Large intestine (tissue), 3 donors: Measurements from ENCODE around the gene CDC20B. TPM values are rescaled to one million over a fixed set of nuclear protein-coding genes. Genes with fewer than 3 reads are reported as not detected.

ENCODE experiments used
- DNase-seq, 2 donors: peaks; one replicate each; pipeline versions ENCODE4 v3.0.0 to v3.0.0-alpha.2; 2013
- H3K27ac ChIP-seq: one replicate; pipeline ENCODE4 v1.5.1; 2013; ENCODE audit warnings: low read length
- H3K27me3 ChIP-seq: 2 replicates; pipeline ENCODE4 v1.6.1; 2013; ENCODE audit warnings: low read length; ENCODE audit not compliant: control insufficient read depth, insufficient read depth
- H3K36me3 ChIP-seq: 2 replicates; pipeline ENCODE4 v1.6.1; 2013; ENCODE audit warnings: low read length; ENCODE audit not compliant: control insufficient read depth, insufficient read depth
- H3K4me1 ChIP-seq: one replicate; pipeline ENCODE4 v1.6.1; 2013; ENCODE audit warnings: low read length; ENCODE audit not compliant: control insufficient read depth, insufficient read depth
- H3K4me3 ChIP-seq: one replicate; pipeline ENCODE4 v1.5.1; 2013; ENCODE audit warnings: low read length
- H3K9me3 ChIP-seq: one replicate; pipeline ENCODE4 v1.6.1; 2013; ENCODE audit warnings: mild to moderate bottlenecking, low read depth, low read length, moderate library complexity; ENCODE audit not compliant: control insufficient read depth
- WGBS: methylation state at CpG from one replicate; pipeline ENCODE4 v1.1.5; 2013; ENCODE audit warnings: low lambda C conversion rate; ENCODE audit not compliant: insufficient coverage; 5-methylcytosine and 5-hydroxymethylcytosine counted together
- polyA plus RNA-seq: library from polyadenylated mRNA; unstranded; fragments of 120-200 nt; gene quantifications from one replicate; pipeline ENCODE4 v1.2.1, GENCODE V29; 2013

The CDC20B gene
- polyA plus RNA-seq, 1 donor = 0.15 TPM

- peaks cover 22% of the 10 kb centered on the region for H3K27me3 ChIP-seq
- DNase-seq = peak in 1 of 2 donors; percentile 27
- H3K36me3 ChIP-seq = no peaks in the 10 kb centered on the region
- 0% methylated on average over 1 of the region's 4 CpGs for WGBS
- no peak overlapping the region for H3K27ac ChIP-seq
- H3K4me1 ChIP-seq = no peaks in the 10 kb centered on the region
- H3K9me3 ChIP-seq = no peaks in the 10 kb centered on the region
- H3K4me3 ChIP-seq = no peak overlapping the region
These were observed 14.4 kb upstream of the CDC20B start for GRCh38 chr5:55187370-55187769.

- Histone ChIP-seq H3K4me3 (no peak overlapping the region), H3K27me3 (peaks cover 61% of the 10 kb centered on the region), H3K9me3 (peaks cover 3% of the 10 kb centered on the region), H3K4me1 (peaks cover 11% of the 10 kb centered on the region), H3K27ac (no peak overlapping the region), H3K36me3 (no peaks in the 10 kb centered on the region)
- 50% methylated on average over 1 of the region's 1 CpG for WGBS
- DNase-seq = no peak
These were observed 7.0 kb upstream of the CDC20B start for GRCh38 chr5:55180016-55180415.

- Histone ChIP-seq H3K36me3 (no peaks in the 10 kb centered on the region), H3K9me3 (peaks cover 3% of the 10 kb centered on the region), H3K27ac (no peak overlapping the region), H3K4me1 (peaks cover 25% of the 10 kb centered on the region), H3K27me3 (peaks cover 68% of the 10 kb centered on the region), H3K4me3 (no peak overlapping the region)
- 0% methylated on average over 1 of the region's 2 CpGs for WGBS
- no peak for DNase-seq
These were observed 4.1 kb upstream of the CDC20B start for GRCh38 chr5:55177078-55177477.

GRCh38 chr5:55176176-55176818 is 3.3 kb upstream of the CDC20B start:
- peaks cover 25% of the 10 kb centered on the region for H3K4me1 ChIP-seq
- 0% methylated on average over 1 of the region's 44 CpGs for WGBS
- H3K36me3 ChIP-seq = no peaks in the 10 kb centered on the region
- H3K9me3 ChIP-seq = peaks cover 3% of the 10 kb centered on the region
- DNase-seq = peak; percentile 51 to 82
- no peak overlapping the region for H3K27ac ChIP-seq
- H3K27me3 ChIP-seq = peaks cover 66% of the 10 kb centered on the region
- peak overlapping the region; percentile 31 for H3K4me3 ChIP-seq

- no peaks in the 10 kb centered on the region for H3K36me3 ChIP-seq
- H3K9me3 ChIP-seq = peaks cover 3% of the 10 kb centered on the region
- peaks cover 66% of the 10 kb centered on the region for H3K27me3 ChIP-seq
- WGBS = 0% methylated on average over 6 of the region's 7 CpGs
- no peak overlapping the region for H3K27ac ChIP-seq
- peak overlapping the region; percentile 11 for H3K4me3 ChIP-seq
- DNase-seq = no peak
- peaks cover 25% of the 10 kb centered on the region for H3K4me1 ChIP-seq
These were observed 2.8 kb upstream of the CDC20B start for GRCh38 chr5:55175781-55176175.

GRCh38 chr5:55173687-55174230 is 782 bp upstream of the CDC20B start:
- WGBS = no CpG with 5 or more reads among the region's 8 CpGs
- Histone ChIP-seq H3K27ac (no peak overlapping the region), H3K27me3 (peaks cover 57% of the 10 kb centered on the region), H3K9me3 (peaks cover 3% of the 10 kb centered on the region), H3K4me1 (peaks cover 25% of the 10 kb centered on the region), H3K4me3 (peak overlapping the region; percentile 19), H3K36me3 (no peaks in the 10 kb centered on the region)
- DNase-seq = no peak

GRCh38 chr5:55172051-55172899 is 702 bp downstream of the CDC20B start:
- WGBS = no CpG with 5 or more reads among the region's 15 CpGs
- Histone ChIP-seq H3K4me3 (peak overlapping the region; percentile 39), H3K4me1 (peaks cover 25% of the 10 kb centered on the region), H3K27ac (no peak overlapping the region), H3K36me3 (no peaks in the 10 kb centered on the region), H3K9me3 (no peaks in the 10 kb centered on the region), H3K27me3 (peaks cover 43% of the 10 kb centered on the region)
- peak; percentile 68 to 70 for DNase-seq

- Histone ChIP-seq H3K27me3 (peaks cover 35% of the 10 kb centered on the region), H3K4me3 (no peak overlapping the region), H3K27ac (no peak overlapping the region), H3K9me3 (no peaks in the 10 kb centered on the region), H3K36me3 (no peaks in the 10 kb centered on the region), H3K4me1 (peaks cover 22% of the 10 kb centered on the region)
- DNase-seq = no peak
- WGBS = no CpG with 5 or more reads among the region's 2 CpGs
These were observed 1.5 kb downstream of the CDC20B start for GRCh38 chr5:55171471-55171870.

- Histone ChIP-seq H3K4me3 (no peak overlapping the region), H3K27me3 (no peaks in the 10 kb centered on the region), H3K36me3 (no peaks in the 10 kb centered on the region), H3K9me3 (no peaks in the 10 kb centered on the region), H3K27ac (peak overlapping the region; percentile 72), H3K4me1 (peaks cover 11% of the 10 kb centered on the region)
- no CpG with 5 or more reads among the region's 4 CpGs for WGBS
- DNase-seq = peak; percentile 67 to 86
These were observed 10.3 kb downstream of the CDC20B start for GRCh38 chr5:55162666-55163065.

- no peaks in the 10 kb centered on the region for H3K9me3 ChIP-seq
- H3K4me3 ChIP-seq = peak overlapping the region; percentile 29
- H3K27me3 ChIP-seq = peaks cover under 1% of the 10 kb centered on the region
- peak overlapping the region; percentile 11 for H3K27ac ChIP-seq
- 5% methylated on average over 4 of the region's 9 CpGs for WGBS
- peak; percentile 56 to 69 for DNase-seq
- peaks cover 11% of the 10 kb centered on the region for H3K4me1 ChIP-seq
- no peaks in the 10 kb centered on the region for H3K36me3 ChIP-seq
These were observed 12.3 kb downstream of the CDC20B start for GRCh38 chr5:55160493-55161209.
